ENCODE data around the gene MAPK4. TPM values are rescaled to one million over a fixed set of nuclear protein-coding genes. Genes with fewer than 3 reads are reported as not detected.

MAPK4 gene
- total RNA-seq, 4 donors from 2014 or later = 0.13 to 3.1 (median 0.61) TPM

- TF ChIP-seq CTCF (IDR thresholded peaks at IDR 0.05) = no peak
- no peak for TF ChIP-seq POLR2A (IDR thresholded peaks at IDR 0.05)
- Histone ChIP-seq H3K36me3 (no peaks in the 10 kb centered on the region), H3K27ac (no peak overlapping the region), H3K27me3 (no peaks in the 10 kb centered on the region), H3K4me3 (no peak overlapping the region), H3K9me3 (no peaks in the 10 kb centered on the region), H3K4me1 (no peaks in the 10 kb centered on the region)
- intact Hi-C loops (cut with DNase I) = no loop called here
- no peak for DNase-seq
Measured at GRCh38 chr18:50742952-50743351, 183.1 kb downstream of the MAPK4 start.

- no peaks in the 10 kb centered on the region for H3K4me1 ChIP-seq
- H3K4me3 ChIP-seq = no peak overlapping the region
- H3K27ac ChIP-seq = no peak overlapping the region
- DNase-seq = no peak
- intact Hi-C loops (cut with DNase I) = no loop called here
- H3K27me3 ChIP-seq = peaks cover 0 to 13% (median 0%) of the 10 kb centered on the region in 4 donors
- no peak for TF ChIP-seq POLR2A (IDR thresholded peaks at IDR 0.05)
- TF ChIP-seq CTCF (IDR thresholded peaks at IDR 0.05) = no peak
- H3K36me3 ChIP-seq = no peaks in the 10 kb centered on the region
- 67 to 77% methylated on average over 4 of the region's 4 CpGs for WGBS, 2 donors
- H3K9me3 ChIP-seq = no peaks in the 10 kb centered on the region
Measured at GRCh38 chr18:50744253-50744652, 184.4 kb downstream of the MAPK4 start.

DNA sequence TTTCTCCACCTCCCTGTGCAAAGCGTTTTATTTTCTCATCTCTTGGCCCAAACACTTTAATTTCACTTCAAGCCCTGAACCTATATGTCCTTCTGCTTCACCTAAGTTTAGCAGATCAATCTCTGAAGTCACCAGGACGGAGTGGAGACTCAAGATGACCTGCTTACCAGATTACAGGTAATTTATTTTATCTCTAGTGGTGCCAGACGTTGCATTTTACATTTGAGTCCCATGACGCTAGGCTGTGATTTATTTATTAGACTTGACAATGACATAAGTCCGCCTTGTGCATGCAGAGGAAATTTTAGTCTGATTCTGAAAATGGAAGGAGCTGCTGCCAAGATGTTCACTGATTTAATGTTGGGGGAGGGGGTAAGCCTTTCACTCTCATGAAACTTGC lies 186.1 kb downstream of the MAPK4 start:
- no peaks in the 10 kb centered on the region for H3K36me3 ChIP-seq
- no peak overlapping the region for H3K4me3 ChIP-seq
- no peaks in the 10 kb centered on the region for H3K4me1 ChIP-seq
- H3K27me3 ChIP-seq = peaks cover 0 to 24% (median 0%) of the 10 kb centered on the region in 4 donors
- 53 to 54% methylated on average over 5 of the region's 5 CpGs for WGBS, 2 donors
- intact Hi-C loops (cut with DNase I) = no loop called here
- no peak overlapping the region for H3K27ac ChIP-seq
- no peak for DNase-seq
- H3K9me3 ChIP-seq = no peaks in the 10 kb centered on the region
- TF ChIP-seq POLR2A (IDR thresholded peaks at IDR 0.05) = no peak
- TF ChIP-seq CTCF (IDR thresholded peaks at IDR 0.05) = no peak

DNA sequence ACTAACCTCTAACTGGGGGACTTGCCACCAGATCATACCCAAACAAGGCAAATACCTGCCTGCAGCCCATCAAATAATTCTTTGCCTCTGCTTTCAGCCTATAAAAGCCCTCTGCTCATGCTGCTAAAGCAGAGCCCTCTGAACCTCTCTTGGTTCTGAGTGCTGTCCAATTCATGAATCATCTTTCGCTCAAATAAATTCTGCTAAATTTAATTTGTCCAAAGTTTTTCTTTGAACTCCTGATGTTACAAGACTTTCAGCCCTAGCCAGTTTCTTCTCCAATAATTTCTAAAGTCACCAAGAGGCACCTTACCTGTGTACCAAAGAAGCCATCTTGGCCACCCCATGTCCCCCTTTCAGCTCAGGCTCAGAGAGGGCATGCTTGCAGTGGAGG lies 188.0 kb downstream of the MAPK4 start:
- DNase-seq = no peak
- peaks cover 0 to 29% (median 0%) of the 10 kb centered on the region in 4 donors for H3K27me3 ChIP-seq
- TF ChIP-seq CTCF (IDR thresholded peaks at IDR 0.05) (no peak), POLR2A (IDR thresholded peaks at IDR 0.05) (no peak)
- H3K36me3 ChIP-seq = no peaks in the 10 kb centered on the region
- no peak overlapping the region for H3K27ac ChIP-seq
- H3K4me1 ChIP-seq = no peaks in the 10 kb centered on the region
- no peaks in the 10 kb centered on the region for H3K9me3 ChIP-seq
- 23 to 44% methylated on average over 1 of the region's 1 CpG for WGBS, 2 donors
- H3K4me3 ChIP-seq = no peak overlapping the region
- intact Hi-C loops (cut with DNase I) = no loop called here

- Histone ChIP-seq H3K36me3 (no peaks in the 10 kb centered on the region), H3K27ac (no peak overlapping the region), H3K27me3 (peaks cover 0 to 29% (median 0%) of the 10 kb centered on the region in 4 donors), H3K4me3 (no peak overlapping the region), H3K9me3 (no peaks in the 10 kb centered on the region), H3K4me1 (no peaks in the 10 kb centered on the region)
- TF ChIP-seq CTCF (IDR thresholded peaks at IDR 0.05) (no peak), POLR2A (IDR thresholded peaks at IDR 0.05) (no peak)
- 49 to 52% methylated on average over 7 to 8 of the region's 9 CpGs for WGBS, 2 donors
- intact Hi-C loops (cut with DNase I) = no loop called here
- no peak for DNase-seq
Measured at GRCh38 chr18:50748243-50749229, 188.6 kb downstream of the MAPK4 start.

Data from esophagus squamous epithelium (tissue), 5 donors.